ENCODE data around the gene FERMT3. TPM values are rescaled to one million over a fixed set of nuclear protein-coding genes. Genes with fewer than 3 reads are reported as not detected.
A peak's percentile ranks its signal among the peaks of the same experiment; 100 is the strongest.

Gene FERMT3
- total and polyA plus RNA-seq, 2 of the 13 experiments (the other 11 are each of a cell fraction or from before 2014, with no cell fraction given) = 0.29 TPM; not detected in 1

DNA sequence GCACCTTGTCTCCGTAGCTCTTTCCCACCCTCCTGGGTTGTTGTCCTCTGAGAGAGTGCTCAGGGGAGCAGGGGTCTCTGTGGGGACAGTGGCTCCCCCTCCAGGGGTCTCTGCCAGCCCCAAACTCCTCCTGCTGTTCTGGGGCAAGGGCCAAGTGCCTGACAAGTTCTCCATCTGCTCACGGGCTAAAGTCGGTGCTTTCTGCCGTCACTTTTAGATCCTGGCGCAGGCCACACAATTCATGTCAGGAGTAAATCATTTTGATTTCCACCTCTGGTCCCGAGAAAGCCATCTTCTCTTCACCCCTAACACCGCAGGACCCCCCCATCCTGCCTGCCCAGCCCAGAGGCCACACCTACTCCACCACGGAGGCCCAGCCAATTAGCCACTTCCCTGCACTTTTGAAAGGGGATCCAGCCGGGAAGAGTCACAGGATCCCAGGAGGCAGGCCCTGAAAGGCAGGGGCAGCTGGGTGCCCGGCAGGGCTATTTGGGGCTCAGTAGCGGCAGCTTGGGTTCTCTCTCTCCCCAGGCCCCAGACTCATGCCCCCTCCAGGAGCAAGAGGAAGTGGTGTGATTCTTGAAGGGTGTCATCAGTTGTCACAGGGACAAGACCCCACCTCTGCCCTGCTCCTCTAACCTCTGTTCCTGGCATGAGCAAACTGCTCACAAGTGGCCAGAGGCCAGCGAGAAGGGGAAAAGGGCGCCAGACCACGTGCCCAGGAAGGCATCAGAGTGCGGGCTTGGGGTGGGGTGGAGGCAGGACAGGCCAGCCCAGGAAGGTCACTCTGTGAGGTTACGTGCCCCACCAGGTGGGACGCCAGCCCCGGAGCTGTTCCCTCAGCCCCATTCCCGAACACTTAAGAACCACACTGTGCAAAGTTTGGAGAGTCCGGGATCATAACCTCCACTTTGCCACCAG, 41.9 kb upstream of the FERMT3 start (continued):
- 0 out of 2 replicates have a peak, but pooled peaks have one; percentile 16 for TF ChIP-seq ZBTB7B (CRISPR knock-in tag; IDR thresholded peaks at IDR 0.05)
- TF ChIP-seq, protein P1, sequence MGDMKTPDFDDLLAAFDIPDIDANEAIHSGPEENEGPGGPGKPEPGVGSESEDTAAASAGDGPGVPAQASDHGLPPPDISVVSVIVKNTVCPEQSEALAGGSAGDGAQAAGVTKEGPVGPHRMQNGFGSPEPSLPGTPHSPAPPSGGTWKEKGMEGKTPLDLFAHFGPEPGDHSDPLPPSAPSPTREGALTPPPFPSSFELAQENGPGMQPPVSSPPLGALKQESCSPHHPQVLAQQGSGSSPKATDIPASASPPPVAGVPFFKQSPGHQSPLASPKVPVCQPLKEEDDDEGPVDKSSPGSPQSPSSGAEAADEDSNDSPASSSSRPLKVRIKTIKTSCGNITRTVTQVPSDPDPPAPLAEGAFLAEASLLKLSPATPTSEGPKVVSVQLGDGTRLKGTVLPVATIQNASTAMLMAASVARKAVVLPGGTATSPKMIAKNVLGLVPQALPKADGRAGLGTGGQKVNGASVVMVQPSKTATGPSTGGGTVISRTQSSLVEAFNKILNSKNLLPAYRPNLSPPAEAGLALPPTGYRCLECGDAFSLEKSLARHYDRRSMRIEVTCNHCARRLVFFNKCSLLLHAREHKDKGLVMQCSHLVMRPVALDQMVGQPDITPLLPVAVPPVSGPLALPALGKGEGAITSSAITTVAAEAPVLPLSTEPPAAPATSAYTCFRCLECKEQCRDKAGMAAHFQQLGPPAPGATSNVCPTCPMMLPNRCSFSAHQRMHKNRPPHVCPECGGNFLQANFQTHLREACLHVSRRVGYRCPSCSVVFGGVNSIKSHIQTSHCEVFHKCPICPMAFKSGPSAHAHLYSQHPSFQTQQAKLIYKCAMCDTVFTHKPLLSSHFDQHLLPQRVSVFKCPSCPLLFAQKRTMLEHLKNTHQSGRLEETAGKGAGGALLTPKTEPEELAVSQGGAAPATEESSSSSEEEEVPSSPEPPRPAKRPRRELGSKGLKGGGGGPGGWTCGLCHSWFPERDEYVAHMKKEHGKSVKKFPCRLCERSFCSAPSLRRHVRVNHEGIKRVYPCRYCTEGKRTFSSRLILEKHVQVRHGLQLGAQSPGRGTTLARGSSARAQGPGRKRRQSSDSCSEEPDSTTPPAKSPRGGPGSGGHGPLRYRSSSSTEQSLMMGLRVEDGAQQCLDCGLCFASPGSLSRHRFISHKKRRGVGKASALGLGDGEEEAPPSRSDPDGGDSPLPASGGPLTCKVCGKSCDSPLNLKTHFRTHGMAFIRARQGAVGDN (CRISPR knock-in tag; IDR thresholded peaks at IDR 0.05) = peak; percentile 86
- no peak for TF ChIP-seq ZNF552 (CRISPR knock-in tag; IDR thresholded peaks at IDR 0.05; ENCODE audit: borderline replicate concordance)
- TF ChIP-seq GTF3A (CRISPR knock-in tag; conservative IDR thresholded peaks at IDR 0.05) = no peak
- TF ChIP-seq, protein P2, sequence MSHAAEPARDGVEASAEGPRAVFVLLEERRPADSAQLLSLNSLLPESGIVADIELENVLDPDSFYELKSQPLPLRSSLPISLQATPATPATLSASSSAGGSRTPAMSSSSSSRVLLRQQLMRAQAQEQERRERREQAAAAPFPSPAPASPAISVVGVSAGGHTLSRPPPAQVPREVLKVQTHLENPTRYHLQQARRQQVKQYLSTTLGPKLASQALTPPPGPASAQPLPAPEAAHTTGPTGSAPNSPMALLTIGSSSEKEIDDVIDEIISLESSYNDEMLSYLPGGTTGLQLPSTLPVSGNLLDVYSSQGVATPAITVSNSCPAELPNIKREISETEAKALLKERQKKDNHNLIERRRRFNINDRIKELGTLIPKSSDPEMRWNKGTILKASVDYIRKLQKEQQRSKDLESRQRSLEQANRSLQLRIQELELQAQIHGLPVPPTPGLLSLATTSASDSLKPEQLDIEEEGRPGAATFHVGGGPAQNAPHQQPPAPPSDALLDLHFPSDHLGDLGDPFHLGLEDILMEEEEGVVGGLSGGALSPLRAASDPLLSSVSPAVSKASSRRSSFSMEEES (CRISPR knock-in tag; IDR thresholded peaks at IDR 0.05) = 0 out of 2 replicates have a peak, but pooled peaks have one; percentile 13
- TF ChIP-seq STAG1 (CRISPR knock-in tag; IDR thresholded peaks at IDR 0.05) = no peak
- TF ChIP-seq, protein P3, sequence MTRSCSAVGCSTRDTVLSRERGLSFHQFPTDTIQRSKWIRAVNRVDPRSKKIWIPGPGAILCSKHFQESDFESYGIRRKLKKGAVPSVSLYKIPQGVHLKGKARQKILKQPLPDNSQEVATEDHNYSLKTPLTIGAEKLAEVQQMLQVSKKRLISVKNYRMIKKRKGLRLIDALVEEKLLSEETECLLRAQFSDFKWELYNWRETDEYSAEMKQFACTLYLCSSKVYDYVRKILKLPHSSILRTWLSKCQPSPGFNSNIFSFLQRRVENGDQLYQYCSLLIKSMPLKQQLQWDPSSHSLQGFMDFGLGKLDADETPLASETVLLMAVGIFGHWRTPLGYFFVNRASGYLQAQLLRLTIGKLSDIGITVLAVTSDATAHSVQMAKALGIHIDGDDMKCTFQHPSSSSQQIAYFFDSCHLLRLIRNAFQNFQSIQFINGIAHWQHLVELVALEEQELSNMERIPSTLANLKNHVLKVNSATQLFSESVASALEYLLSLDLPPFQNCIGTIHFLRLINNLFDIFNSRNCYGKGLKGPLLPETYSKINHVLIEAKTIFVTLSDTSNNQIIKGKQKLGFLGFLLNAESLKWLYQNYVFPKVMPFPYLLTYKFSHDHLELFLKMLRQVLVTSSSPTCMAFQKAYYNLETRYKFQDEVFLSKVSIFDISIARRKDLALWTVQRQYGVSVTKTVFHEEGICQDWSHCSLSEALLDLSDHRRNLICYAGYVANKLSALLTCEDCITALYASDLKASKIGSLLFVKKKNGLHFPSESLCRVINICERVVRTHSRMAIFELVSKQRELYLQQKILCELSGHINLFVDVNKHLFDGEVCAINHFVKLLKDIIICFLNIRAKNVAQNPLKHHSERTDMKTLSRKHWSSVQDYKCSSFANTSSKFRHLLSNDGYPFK (CRISPR knock-in tag; IDR thresholded peaks at IDR 0.05; ENCODE audit: borderline replicate concordance) = peak; percentile 27; the same call in 1 of the 2 replicates
- no peak for TF ChIP-seq ZNF33A (CRISPR knock-in tag; IDR thresholded peaks at IDR 0.05; ENCODE audit: borderline replicate concordance)
- TF ChIP-seq, protein P4, sequence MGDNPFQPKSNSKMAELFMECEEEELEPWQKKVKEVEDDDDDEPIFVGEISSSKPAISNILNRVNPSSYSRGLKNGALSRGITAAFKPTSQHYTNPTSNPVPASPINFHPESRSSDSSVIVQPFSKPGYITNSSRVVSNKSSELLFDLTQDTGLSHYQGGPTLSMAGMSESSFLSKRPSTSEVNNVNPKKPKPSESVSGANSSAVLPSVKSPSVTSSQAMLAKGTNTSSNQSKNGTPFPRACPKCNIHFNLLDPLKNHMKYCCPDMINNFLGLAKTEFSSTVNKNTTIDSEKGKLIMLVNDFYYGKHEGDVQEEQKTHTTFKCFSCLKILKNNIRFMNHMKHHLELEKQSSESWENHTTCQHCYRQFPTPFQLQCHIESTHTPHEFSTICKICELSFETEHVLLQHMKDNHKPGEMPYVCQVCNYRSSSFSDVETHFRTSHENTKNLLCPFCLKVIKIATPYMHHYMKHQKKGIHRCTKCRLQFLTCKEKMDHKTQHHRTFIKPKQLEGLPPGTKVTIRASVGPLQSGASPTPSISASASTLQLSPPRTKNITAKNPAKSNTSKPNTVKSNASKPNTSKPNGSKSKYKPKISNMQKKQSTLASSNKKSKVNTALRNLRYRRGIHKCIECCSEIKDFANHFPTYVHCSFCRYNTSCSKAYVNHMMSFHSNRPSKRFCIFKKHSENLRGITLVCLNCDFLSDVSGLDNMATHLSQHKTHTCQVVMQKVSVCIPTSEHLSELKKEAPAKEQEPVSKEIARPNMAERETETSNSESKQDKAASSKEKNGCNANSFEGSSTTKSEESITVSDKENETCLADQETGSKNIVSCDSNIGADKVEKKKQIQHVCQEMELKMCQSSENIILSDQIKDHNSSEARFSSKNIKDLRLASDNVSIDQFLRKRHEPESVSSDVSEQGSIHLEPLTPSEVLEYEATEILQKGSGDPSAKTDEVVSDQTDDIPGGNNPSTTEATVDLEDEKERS (CRISPR knock-in tag; IDR thresholded peaks at IDR 0.05) = no peak
- no peak for TF ChIP-seq NFE2L2 (IDR thresholded peaks at IDR 0.05; ENCODE audit: low read length)
- no peak for TF ChIP-seq ZNF30 (CRISPR knock-in tag; IDR thresholded peaks at IDR 0.05)
- TF ChIP-seq, protein P5, sequence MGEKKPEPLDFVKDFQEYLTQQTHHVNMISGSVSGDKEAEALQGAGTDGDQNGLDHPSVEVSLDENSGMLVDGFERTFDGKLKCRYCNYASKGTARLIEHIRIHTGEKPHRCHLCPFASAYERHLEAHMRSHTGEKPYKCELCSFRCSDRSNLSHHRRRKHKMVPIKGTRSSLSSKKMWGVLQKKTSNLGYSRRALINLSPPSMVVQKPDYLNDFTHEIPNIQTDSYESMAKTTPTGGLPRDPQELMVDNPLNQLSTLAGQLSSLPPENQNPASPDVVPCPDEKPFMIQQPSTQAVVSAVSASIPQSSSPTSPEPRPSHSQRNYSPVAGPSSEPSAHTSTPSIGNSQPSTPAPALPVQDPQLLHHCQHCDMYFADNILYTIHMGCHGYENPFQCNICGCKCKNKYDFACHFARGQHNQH (CRISPR knock-in tag; IDR thresholded peaks at IDR 0.05) = no peak
- no peak for TF ChIP-seq TP53 (CRISPR knock-in tag; conservative IDR thresholded peaks at IDR 0.05)
- TF ChIP-seq PRPF4 (IDR thresholded peaks at IDR 0.05; ENCODE audit: low read depth, low read length, poor library complexity, severe bottlenecking) = peak; percentile 82
- TF ChIP-seq FOXK2 (IDR thresholded peaks at IDR 0.05) = no peak
